Heart left ventricle (tissue), 16 donors: Measurements from ENCODE around the gene PSEN1. TPM values are rescaled to one million over a fixed set of nuclear protein-coding genes. Genes with fewer than 3 reads are reported as not detected.

Source experiments
- ATAC-seq, 4 donors: fragments of 200-7000 bp; cut with Tn5 transposase; one replicate each; pipeline ENCODE4 v1.9.1; 2020 to 2022; ENCODE audit warnings: moderate library complexity in 4 of 4, mild to moderate bottlenecking in 3 of 4, moderate number of reproducible peaks in 1 of 4
- DNase-seq, 5 donors: peaks; one replicate each; pipeline ENCODE4 v3.0.0-alpha.2; 2020
- H3K27ac ChIP-seq, 12 donors: fragments of 200-600 bp; sonication (generic) in 4 of 12; one replicate each; pipeline versions ENCODE4 v1.5.0 to v1.8.0; 2016 to 2022; ENCODE audit warnings: mild to moderate bottlenecking in 2 of 12
- H3K27me3 ChIP-seq, 9 donors: fragments of 200-600 bp; sonication (generic) in 2 of 9; one replicate each; pipeline versions ENCODE4 v1.5.1 to v1.8.0; 2016 to 2022; ENCODE audit warnings: mild to moderate bottlenecking in 3 of 9
- H3K36me3 ChIP-seq, 9 donors: fragments of 200-600 bp; sonication (generic) in 2 of 9; one replicate each; pipeline versions ENCODE4 v1.5.0 to v1.8.0; 2018 to 2022; ENCODE audit warnings: mild to moderate bottlenecking in 2 of 9
- H3K4me1 ChIP-seq, 12 donors: fragments of 200-600 bp; sonication (generic) in 4 of 12; one replicate each; pipeline versions ENCODE4 v1.5.0 to v1.8.0; 2016 to 2022; ENCODE audit warnings: mild to moderate bottlenecking in 3 of 12
- H3K4me3 ChIP-seq, 12 donors: fragments of 200-600 bp; sonication (generic) in 4 of 12; one replicate each; pipeline versions ENCODE4 v1.5.0 to v1.8.0; 2017 to 2022; ENCODE audit warnings: mild to moderate bottlenecking in 9 of 12, moderate library complexity in 4 of 12
- H3K9me3 ChIP-seq, 12 donors: fragments of 200-600 bp; sonication (generic) in 4 of 12; one replicate each; pipeline versions ENCODE4 v1.5.0 to v1.8.0; 2016 to 2022; ENCODE audit warnings: mild to moderate bottlenecking in 1 of 12
- CTCF ChIP-seq, 12 donors: fragments of 200-600 bp; sonication (generic) in 4 of 12; IDR thresholded peaks; one replicate each; pipeline versions ENCODE4 v1.5.0 to v1.8.0; 2018 to 2022; ENCODE audit warnings: antibody characterized with exemption in 12 of 12, mild to moderate bottlenecking in 5 of 12
- POLR2A ChIP-seq, 2 donors: fragments of 450-650 bp; IDR thresholded peaks; one replicate each; pipeline ENCODE4 v1.6.1; 2017; ENCODE audit warnings: antibody characterized with exemption in 2 of 2, mild to moderate bottlenecking in 2 of 2, moderate library complexity in 2 of 2
- WGBS, 4 donors: extraction: QIAGEN DNeasy Blood & Tissue Kit in 2 of 4; methylation state at CpG; one replicate each; pipeline versions ENCODE4 v1.1.5 to v1.1.7; 2013 to 2018; 5-methylcytosine and 5-hydroxymethylcytosine counted together
- intact Hi-C, 10 donors: fragments of 100-400 bp; cut with DNase I; formaldehyde crosslinking; loops; one replicate each; pipeline versions ENCODE4 v1.11.1 to v1.14.2; 2022
- polyA plus RNA-seq, 2 donors: library from polyadenylated mRNA; stranded (reverse); fragments of 200-250 nt; gene quantifications; one replicate each; pipeline ENCODE4 v1.2.3, GENCODE V29; 2013
- total RNA-seq, 9 donors: library from RNA; depleted of rRNA in 2 of 9; stranded (reverse); fragments of >200 nt in 2 of 9; fragmentation: NEBNext Ultra II Directional in 3 of 9; extraction: Animal tissue kit (Norgen Biotek cat#: 25700) in 3 of 9; gene quantifications; one replicate each; pipeline versions ENCODE4 v1.1.0 to v1.2.4, GENCODE V29; 2016 to 2023
- donor health status: ischemic (EF 13 %, LVEDD 7.1; RV severe dilation, severe dysfunction).
- donor health status: healthy with polysubstance abuse.
- donor health status: DM: no; HTN: yes; CAD: no.
- donor health status: DM: no; HTN: no; CAD: no.
- donor health status: ischemic (EF 25% LVEDD 6.9; RV normal size, moderate dysfunction).
- donor health status: ischemic (EF 25% LVEDD 5.7; RV mildly dilated, moderate dysfunction).
- donor health status: healthy.
- donor health status: DM: yes; HTN: yes; CAD: no.
- donor health status: ischemic (EF 35%, LVEDD 5.7; RV mildly dilated, moderate dysfunction).
- donor health status: nonischemic (EF 11% LVEDD 7.7; RV severe dilation, severe dysfunction).
- donor health status: DM: yes; HTN: yes; CAD: no.
- donor health status: PGD.
- donor health status: ischemic (EF 29% LVEDD 5.4; RV normal size, mild dysfunction).
- donor health status: nonischemic (EF 23%, LVEDD 6.1; RV moderate dilation, normal function).

Gene PSEN1
- total and polyA plus RNA-seq, 11 donors, result 11.6 to 44.1 (median 22.4) TPM

- peaks cover 14 to 67% (median 30%) of the 10 kb centered on the region in 9 donors for H3K27me3 ChIP-seq
- 4 to 13% (median 6%) methylated on average over 12 to 73 of the region's 73 CpGs for WGBS, 4 donors
- no peaks in the 10 kb centered on the region for H3K9me3 ChIP-seq
- H3K27ac ChIP-seq, result peak overlapping the region in 3 of 12 donors; percentile 34 to 52 (median 48)
- intact Hi-C loops, result no loop called here
- peaks cover 3 to 70% (median 25%) of the 10 kb centered on the region in 12 donors for H3K4me1 ChIP-seq
- TF ChIP-seq CTCF (IDR thresholded peaks at IDR 0.05) (no peak), POLR2A (IDR thresholded peaks at IDR 0.05) (no peak)
- no peak for DNase-seq
- peak overlapping the region; percentile 15 to 64 (median 48) for H3K4me3 ChIP-seq
- peak in 2 of 4 donors; percentile 16 to 19 for ATAC-seq
- H3K36me3 ChIP-seq, result no peaks in the 10 kb centered on the region
Observed at GRCh38 chr14:73237786-73238423, 101.6 kb downstream of the PSEN1 start.

- intact Hi-C loops, result no loop called here
- H3K36me3 ChIP-seq, result no peaks in the 10 kb centered on the region
- ATAC-seq (no peak), DNase-seq (no peak)
- no peaks in the 10 kb centered on the region for H3K9me3 ChIP-seq
- H3K4me3 ChIP-seq, result peak overlapping the region in 11 of 12 donors; percentile 25 to 64 (median 48)
- TF ChIP-seq CTCF (IDR thresholded peaks at IDR 0.05) (no peak), POLR2A (IDR thresholded peaks at IDR 0.05) (no peak)
- WGBS, 4 donors, result 56 to 74% (median 60%) methylated on average over 10 of the region's 10 CpGs
- H3K27ac ChIP-seq, result peak overlapping the region in 3 of 12 donors; percentile 34 to 52 (median 48)
- H3K4me1 ChIP-seq, result peaks cover 3 to 75% (median 25%) of the 10 kb centered on the region in 12 donors
- H3K27me3 ChIP-seq, result peaks cover 14 to 62% (median 30%) of the 10 kb centered on the region in 9 donors
Observed at GRCh38 chr14:73238424-73238852, 102.1 kb downstream of the PSEN1 start.

- Histone ChIP-seq H3K4me3 (peak overlapping the region in 3 of 12 donors; percentile 23 to 64 (median 51)), H3K27ac (no peak overlapping the region), H3K36me3 (no peaks in the 10 kb centered on the region), H3K4me1 (peaks cover 3 to 75% (median 25%) of the 10 kb centered on the region in 12 donors), H3K27me3 (peaks cover 14 to 62% (median 30%) of the 10 kb centered on the region in 9 donors), H3K9me3 (no peaks in the 10 kb centered on the region)
- intact Hi-C loops, result no loop called here
- TF ChIP-seq CTCF (IDR thresholded peaks at IDR 0.05) (no peak), POLR2A (IDR thresholded peaks at IDR 0.05) (no peak)
- ATAC-seq (peak in 2 of 4 donors; percentile 23 to 28), DNase-seq (no peak)
- 88 to 91% (median 89%) methylated on average over 11 of the region's 11 CpGs for WGBS, 4 donors
Observed at GRCh38 chr14:73238941-73239340, 102.6 kb downstream of the PSEN1 start.

GRCh38 chr14:73239393-73240241 is 103.3 kb downstream of the PSEN1 start:
- DNase-seq, result peak in 2 of 5 donors; percentile 56 to 66
- 7 to 12% (median 10%) methylated on average over 23 to 48 of the region's 48 CpGs for WGBS, 4 donors
- Histone ChIP-seq H3K27me3 (peaks cover 14 to 62% (median 30%) of the 10 kb centered on the region in 9 donors), H3K27ac (no peak overlapping the region), H3K4me3 (peak overlapping the region; percentile 3 to 64 (median 42)), H3K4me1 (peaks cover 3 to 75% (median 25%) of the 10 kb centered on the region in 12 donors), H3K36me3 (no peaks in the 10 kb centered on the region), H3K9me3 (no peaks in the 10 kb centered on the region)
- TF ChIP-seq POLR2A (IDR thresholded peaks at IDR 0.05) (no peak), CTCF (IDR thresholded peaks at IDR 0.05) (no peak)
- ATAC-seq, result peak; percentile 47 to 60 (median 54)
- intact Hi-C loops, result no loop called here
